Fibroblast of villous mesenchyme (primary cell): ENCODE measurements around the gene ZNF664. TPM values are rescaled to one million over a fixed set of nuclear protein-coding genes. Genes with fewer than 3 reads are reported as not detected.
A peak's percentile ranks its signal among the peaks of the same experiment; 100 is the strongest.

ENCODE experiments used
- DNase-seq: peaks from one replicate; pipeline ENCODE4 v3.0.0-alpha.2; 2010; ENCODE audit warnings: low read depth
- H3K4me3 ChIP-seq: 2 replicates; pipeline ENCODE4 v1.5.1; 2011; ENCODE audit warnings: low read depth, mild to moderate bottlenecking, low read length
- total RNA-seq: library from RNA; depleted of rRNA; stranded (reverse); fragments of >200 nt; gene quantifications from 2 replicates; pipeline ENCODE4 v1.2.3, GENCODE V29; 2012
- TF ChIP-seq, protein P1 (sequence below): IDR thresholded peaks from 2 replicates; pipeline ENCODE4 v1.5.1; 2012; ENCODE audit warnings: low read depth, mild to moderate bottlenecking, low read length; ENCODE audit not compliant: insufficient read depth

ZNF664 gene
- total RNA-seq, 1 donor: 46.2 TPM

DNA sequence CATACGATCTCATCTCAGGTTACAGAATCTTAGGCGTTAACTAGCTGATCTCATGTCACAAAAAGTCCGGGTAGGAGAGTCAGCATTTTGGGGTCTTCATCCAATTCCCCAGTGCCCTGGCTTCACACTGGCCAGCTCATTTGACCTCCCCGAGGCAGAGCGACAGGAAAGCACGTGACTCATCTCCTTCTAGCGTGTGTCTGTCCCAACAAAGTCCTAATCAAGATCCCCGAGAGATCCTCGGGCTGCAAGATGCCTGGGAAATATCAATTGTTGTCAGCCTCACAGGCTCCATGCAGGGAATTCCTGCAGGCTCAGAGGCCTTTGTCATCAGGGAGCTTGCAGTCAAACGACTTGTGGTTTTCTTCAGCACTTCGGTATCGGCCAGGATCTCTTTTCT lies 57.5 kb downstream of the ZNF664 start:
- no peak overlapping the region for H3K4me3 ChIP-seq
- TF ChIP-seq, protein P1, sequence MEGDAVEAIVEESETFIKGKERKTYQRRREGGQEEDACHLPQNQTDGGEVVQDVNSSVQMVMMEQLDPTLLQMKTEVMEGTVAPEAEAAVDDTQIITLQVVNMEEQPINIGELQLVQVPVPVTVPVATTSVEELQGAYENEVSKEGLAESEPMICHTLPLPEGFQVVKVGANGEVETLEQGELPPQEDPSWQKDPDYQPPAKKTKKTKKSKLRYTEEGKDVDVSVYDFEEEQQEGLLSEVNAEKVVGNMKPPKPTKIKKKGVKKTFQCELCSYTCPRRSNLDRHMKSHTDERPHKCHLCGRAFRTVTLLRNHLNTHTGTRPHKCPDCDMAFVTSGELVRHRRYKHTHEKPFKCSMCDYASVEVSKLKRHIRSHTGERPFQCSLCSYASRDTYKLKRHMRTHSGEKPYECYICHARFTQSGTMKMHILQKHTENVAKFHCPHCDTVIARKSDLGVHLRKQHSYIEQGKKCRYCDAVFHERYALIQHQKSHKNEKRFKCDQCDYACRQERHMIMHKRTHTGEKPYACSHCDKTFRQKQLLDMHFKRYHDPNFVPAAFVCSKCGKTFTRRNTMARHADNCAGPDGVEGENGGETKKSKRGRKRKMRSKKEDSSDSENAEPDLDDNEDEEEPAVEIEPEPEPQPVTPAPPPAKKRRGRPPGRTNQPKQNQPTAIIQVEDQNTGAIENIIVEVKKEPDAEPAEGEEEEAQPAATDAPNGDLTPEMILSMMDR: no peak
- peak; percentile 91 for DNase-seq

DNA sequence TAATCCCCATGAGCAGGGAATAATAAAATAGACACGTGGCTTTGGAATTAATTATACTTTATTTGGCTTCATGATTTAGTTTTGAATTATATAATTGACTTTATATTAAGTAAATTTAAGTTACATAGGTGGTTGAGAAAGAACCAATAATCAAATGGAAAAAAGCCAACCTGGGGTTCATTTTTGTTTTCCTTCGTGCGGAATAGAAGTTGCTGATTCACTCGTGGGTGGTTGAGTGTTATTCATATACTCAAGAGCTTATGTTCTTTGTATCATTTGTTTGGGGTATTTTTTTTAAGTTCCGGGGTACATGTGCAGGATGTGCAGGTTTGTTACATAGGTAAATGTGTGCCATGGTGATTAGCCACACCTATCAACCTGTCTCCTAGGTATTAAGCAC lies 58.0 kb downstream of the ZNF664 start:
- TF ChIP-seq, protein P1: no peak
- DNase-seq: no peak

DNA sequence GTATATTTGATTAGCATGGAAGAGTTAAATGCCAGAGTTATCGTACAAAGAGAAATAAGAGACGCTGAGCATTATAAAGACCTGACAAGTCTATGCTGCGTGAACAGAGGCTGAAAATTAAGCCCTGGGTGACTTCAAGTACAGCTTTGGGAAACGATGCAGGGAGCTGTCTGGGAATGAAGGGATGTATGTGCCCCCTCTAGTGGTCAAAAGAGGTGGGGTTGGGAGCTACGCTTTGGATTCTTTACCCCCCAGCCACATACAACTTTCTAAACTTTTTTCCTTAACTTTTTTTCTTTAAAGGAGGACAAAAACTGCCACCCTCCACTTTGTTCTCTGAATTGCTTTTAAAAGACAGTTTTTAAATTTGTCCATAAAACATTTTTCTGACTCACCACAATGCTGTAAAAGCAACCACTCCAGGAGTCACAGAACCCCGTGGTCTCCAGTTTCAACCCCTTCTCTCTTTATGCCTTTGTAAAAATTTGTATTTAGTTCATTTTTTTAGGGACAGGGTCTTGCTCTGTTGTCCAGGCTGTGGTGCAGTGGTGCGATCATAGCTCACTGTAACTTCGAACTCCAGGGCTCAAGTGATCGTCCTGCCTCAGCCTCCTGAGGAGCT lies 59.4 kb downstream of the ZNF664 start:
- no peak overlapping the region for H3K4me3 ChIP-seq
- DNase-seq: peak; percentile 74
- TF ChIP-seq, protein P1: peak; percentile 96

More for the DNA sequence above, 58.0 kb downstream of the ZNF664 start:
- H3K4me3 ChIP-seq: no peak overlapping the region

DNA sequence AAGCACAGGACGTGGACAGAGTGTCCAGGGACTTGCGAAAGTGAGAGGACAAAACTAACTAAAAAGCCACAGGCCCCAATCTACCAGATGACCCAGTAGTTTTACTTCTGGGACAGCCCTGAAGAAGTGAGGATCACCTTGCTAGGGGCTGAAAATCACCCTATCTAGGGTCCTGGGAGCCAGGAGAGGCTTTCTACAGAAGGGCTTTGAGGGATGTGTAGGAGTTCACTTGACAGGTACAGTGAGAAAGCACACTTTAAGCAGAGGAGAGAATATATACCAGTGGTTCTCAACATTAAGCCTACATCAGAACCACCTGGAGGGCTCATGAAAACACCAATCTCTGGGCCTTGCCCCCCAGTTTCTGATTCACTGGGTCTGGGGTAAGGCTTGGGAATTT lies 60.8 kb downstream of the ZNF664 start:
- DNase-seq: no peak
- no peak overlapping the region for H3K4me3 ChIP-seq
- TF ChIP-seq, protein P1: no peak

DNA sequence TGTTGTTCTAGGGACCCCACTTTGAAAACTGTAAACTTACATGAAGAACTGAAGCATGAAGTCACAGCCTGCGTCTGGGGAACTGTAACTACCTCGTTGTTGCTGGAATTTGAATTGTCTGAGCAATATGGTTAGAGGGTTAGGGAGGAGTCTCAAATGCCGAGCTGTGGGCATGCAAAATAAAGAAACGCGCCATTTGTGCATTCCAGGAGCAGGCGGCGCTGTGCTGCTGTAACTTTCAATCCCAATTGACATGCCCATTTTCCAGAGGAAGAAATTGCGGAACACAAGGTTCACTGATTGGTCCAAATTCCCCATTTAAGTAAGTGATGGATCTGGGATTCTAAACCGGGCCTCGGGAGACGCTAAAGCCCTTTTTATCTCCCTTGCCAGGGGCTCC lies 61.3 kb downstream of the ZNF664 start:
- H3K4me3 ChIP-seq: no peak overlapping the region
- TF ChIP-seq, protein P1: no peak
- DNase-seq: no peak

DNA sequence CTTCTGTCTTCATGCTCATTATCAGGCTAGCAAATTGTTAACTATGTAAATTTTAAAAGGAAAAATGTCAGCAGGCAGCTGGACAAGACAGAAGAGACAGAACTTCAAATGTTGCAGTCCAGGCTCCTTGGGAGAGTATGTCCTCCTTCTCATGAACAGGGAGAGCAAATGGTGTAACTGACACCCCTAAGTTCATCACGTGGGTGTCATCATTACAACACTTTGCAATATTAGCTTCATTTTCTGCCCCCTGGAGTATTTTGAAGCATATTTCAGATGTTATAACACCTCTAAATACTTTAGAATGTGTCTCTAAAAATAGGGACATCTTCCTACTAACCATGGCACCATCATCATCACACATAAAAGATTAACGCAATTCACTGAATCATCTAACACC lies 62.1 kb downstream of the ZNF664 start:
- TF ChIP-seq, protein P1: no peak
- DNase-seq: no peak

DNA sequence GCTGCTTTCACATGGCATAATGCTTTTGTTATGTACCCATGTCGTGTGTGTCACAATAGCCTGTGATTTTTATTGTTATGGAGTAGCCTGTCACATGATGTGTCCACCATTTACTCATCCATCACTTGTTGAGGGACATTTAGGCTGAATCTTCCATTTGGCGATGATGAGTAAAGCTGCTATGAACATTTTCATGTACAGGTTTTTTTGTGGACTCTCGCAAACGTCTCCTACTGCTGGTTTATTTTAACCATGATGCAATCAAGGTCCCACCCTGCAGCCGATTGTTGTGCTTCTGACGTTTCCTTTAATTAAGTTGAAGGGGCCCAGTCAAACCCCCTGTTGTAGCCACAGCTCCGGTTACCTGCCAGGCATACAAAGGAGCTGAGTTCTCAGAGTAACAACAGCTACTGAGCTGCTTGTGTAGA lies 63.2 kb downstream of the ZNF664 start:
- no peak for DNase-seq
- TF ChIP-seq, protein P1: no peak
- H3K4me3 ChIP-seq: no peak overlapping the region

More for the DNA sequence above, 62.1 kb downstream of the ZNF664 start:
- no peak overlapping the region for H3K4me3 ChIP-seq
